DMS53 (cell line): ENCODE results near the gene LRPPRC.
"Not testable (repeated sequence)": the region's sequence is repeated elsewhere in the genome, so short reads cannot be mapped to it uniquely, and the experiment has no call there.

Experiments used
- DNase-seq: peaks from one replicate; lab custom pipeline; 2025; lab: John Stamatoyannopoulos, UW

The LRPPRC gene

DNA sequence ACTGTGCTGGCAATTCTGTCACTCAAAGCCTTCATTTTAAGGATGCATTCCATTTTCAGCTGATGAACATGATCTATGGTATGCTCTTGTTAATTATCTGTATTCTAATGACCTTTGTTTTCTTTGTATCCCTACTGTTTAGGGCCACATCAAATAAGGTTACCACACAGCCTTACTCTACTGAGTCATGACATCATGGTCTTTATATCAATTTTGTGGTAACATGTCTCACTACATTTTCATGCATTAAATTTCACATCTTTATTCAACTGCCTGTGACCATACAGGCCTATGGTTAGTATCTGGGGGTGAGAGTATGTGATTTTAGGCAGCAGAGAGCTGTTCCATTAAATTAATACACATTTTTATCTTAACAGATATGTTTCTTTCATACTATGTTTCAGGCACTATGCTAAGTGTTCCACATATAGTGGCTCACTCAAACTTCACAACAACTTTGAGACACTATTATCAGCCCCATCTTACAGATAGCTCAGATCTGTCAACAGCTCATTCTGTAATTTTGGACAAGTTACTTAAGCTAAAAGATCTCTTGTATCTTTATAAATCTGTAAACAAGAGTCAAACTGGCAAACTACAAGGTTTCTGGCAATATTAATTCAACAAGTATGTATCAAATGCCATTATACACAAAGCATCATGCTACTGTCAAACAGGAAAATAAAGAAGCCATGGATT is 18.0 kb downstream of the LRPPRC start:
- DNase-seq = no peak

- DNase-seq = no peak
Observed at GRCh38 chr2:43960921-43961320, 34.9 kb downstream of the LRPPRC start.

DNA sequence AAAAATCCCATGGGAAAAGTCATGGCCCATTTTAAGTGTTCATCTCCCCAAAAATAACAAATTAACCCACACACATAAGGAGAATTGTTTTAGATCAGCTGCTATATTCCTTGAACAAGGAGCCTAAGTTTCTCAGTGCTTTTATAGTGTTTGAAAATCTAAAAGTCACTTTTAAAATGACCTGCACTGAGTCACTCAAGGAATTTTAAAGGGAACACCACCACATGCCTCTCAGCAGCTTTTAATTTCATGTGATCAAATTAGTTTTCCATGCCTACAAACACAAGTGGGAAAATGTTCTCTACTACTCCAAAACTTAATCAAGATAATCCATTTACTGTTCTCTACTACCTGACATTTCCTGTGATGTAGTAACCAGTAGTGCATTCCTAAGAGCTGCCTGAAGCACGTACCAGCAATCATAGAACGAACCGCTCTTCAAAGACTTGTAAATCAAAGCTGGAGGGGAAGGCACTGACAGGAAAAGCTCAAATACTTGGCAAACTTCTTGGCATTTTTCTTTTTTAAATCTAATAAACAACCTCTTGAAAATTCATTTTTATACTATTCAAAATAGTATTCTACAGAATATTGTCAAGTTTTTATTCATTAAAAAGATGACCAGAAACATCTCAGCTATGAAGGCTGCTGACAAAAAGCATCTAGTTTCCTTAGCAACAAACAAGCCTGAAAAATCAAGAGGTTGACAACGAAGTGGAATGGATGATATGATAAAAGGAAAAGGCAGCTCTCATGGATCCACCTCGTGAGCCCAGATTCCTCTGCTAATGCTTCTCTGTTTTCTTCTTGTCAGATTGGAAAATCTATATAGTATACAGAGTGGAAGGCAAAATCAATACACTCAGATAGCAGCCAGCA is 37.2 kb downstream of the LRPPRC start:
- DNase-seq = no peak

DNA sequence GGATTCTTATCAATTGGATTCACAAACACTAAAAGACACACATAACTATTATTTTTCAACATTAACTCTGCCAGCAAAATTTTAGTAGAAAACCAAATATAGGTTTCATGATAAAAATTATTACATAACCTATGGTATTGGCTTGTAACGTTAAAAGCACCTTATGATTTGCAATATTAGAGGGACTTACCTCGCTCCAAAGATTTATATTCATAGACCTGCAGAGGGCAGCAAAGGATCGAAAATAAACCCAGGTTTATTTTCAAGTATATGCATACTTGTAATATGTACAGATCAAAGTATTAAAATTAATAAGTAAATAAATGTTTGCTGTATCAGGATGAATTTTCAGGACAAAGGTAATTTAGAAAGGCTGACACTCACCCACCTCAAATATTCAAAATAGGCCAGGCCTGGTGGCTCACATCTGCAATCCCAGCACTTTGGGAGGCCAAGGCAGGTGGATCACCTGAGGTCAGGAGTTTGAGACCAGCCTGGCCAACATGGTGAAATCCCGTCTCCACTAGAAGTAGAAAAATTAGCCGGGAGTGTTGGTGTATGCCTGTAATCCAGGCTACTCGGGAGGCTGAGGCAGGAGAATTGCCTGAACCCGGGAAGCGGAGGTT is 45.3 kb downstream of the LRPPRC start:
- DNase-seq = peak; percentile 71

GRCh38 chr2:43948370-43948769 is 47.4 kb downstream of the LRPPRC start:
- DNase-seq = no peak

DNA sequence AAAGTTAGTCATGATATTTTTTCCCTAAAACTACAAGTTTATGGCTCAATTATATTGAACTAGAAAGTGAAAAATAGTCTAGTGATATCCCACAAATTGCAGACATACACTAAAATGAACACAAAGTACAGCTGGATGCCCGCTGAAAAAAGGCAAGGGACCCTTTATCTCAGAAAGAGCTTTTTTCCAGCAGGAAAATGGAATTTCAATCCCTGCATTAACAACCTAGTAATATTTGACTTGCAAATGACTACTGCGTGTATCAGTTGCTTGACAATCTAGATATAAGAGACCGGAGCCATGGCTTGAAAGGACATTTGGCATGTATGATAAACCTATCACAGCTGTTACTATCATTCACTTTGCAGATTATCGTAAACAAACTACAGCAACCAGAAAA is 49.1 kb downstream of the LRPPRC start:
- no peak for DNase-seq

DNA sequence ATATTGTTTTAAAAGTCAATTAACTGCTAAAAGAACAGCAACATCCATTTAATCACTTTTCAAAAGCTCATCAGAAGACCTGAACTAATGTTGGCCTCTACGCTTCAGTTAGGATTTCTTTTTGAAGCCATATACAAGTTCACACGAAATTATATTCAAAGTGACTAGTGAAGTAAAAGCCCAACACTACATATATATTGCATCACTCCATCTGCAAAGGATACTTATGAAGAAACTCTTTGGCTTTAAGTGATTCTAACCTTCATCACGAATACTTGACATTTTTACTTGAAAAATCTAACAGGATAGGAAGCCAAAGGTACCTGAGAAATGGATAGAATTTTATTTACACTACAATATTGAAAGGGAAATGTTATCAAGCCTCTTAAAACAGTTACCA is 50.4 kb downstream of the LRPPRC start:
- DNase-seq = no peak

GRCh38 chr2:43944915-43945314 is 50.9 kb downstream of the LRPPRC start:
- DNase-seq = no peak

DNA sequence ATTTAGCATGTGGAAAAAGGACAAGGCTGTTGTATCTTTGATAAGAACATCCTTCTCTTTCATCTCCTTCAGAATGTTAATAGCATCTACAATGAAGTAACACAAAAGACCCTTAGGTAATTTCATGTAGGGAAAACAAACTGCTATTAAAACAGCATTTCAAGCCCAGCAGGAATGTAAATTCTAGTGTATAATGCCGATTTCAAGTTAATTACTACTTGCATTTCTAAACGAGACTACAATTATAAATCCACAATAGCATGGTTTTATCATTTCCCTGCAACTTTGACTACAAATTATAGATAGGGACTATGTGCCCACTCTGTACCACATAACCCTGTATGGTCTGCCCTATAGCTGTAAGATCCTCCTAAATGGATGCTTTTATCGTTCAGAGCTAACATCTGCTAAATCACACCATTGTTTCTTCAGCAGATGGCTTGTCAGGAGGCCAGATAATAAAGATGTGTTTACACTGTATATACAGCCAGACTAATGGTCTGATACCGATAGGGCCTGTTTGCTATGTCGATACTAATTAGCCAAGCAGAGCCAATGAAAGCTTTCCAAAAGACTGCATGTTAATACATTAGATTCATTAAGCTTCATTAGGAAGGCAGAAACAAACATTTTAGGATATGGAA is 51.9 kb downstream of the LRPPRC start:
- DNase-seq = no peak

- no peak for DNase-seq
Observed at GRCh38 chr2:43943323-43943722, 52.5 kb downstream of the LRPPRC start.

GRCh38 chr2:43942881-43943280 is 52.9 kb downstream of the LRPPRC start:
- no peak for DNase-seq

DNA sequence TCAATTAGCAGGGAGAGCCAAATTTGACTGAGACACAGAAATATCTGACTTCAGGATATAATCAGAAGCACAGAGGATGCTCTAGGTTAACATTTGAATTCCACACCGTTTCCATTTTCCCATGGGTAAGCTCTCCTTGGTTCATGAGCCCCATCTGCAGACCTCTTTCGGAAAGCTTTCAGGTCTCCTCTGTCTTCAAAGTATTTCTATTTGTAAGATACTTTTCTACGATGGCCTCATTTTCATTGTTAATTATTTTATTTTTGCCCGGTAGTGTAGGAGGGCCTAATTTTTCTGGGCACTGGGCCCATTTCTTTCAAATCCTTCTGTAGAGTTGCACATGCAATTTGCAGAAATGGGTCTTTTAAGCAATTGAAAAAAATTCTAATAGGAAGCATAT is 53.8 kb downstream of the LRPPRC start:
- no peak for DNase-seq

- no peak for DNase-seq
Observed at GRCh38 chr2:43941359-43941758, 54.4 kb downstream of the LRPPRC start.

DNA sequence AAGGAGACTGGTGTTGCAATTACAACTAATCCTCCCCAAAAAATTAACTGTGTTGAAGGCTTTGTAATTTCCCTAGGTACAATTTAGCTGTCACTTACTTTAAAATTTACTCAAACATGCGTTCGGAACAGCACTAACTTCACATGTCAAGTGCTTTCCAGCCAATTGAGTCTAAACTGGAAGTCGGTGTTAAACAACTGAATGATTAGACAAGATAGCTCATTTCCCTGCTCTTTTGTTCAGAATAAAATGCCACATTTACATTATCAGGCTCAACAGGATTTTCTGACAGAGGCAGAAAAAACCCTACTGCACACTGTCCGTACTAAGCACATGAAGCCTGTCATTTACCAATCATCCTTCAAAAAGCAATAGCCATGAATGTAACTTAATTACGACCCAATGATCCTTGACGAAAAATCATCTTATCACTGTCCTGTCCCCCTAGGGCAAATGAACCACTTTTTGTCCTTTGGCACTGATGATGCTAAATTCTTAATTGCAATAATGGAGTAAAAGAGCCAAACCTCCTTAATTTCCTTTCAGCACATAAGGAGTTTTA is 56.0 kb downstream of the LRPPRC start:
- DNase-seq = no peak

DNA sequence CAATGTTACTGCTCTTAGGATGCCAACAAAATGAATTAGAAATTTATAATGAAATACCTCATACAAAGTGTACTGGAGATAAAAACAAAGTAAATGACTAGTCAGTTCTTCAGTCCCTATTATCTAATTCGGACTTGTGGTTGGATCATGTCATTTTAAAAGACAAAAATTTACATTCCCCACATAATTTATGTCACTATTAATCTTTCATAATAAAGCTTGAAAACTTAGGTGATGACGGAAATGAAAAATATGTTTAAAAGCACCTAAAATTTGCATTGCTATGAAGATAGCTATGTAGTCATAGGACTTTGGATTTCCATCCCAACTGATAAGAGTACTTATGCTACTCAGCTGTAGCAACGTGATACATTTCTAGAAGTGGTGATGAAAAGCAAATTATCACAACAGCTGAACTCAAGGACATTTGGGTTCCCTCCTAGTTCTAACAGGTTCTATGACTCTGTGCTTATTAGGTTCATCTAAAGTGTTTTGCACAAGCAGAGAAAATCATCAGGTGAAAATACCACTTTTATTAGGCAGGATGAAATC is 58.4 kb downstream of the LRPPRC start:
- no peak for DNase-seq

- DNase-seq = no peak
Observed at GRCh38 chr2:43934567-43934966, 61.2 kb downstream of the LRPPRC start.

DNA sequence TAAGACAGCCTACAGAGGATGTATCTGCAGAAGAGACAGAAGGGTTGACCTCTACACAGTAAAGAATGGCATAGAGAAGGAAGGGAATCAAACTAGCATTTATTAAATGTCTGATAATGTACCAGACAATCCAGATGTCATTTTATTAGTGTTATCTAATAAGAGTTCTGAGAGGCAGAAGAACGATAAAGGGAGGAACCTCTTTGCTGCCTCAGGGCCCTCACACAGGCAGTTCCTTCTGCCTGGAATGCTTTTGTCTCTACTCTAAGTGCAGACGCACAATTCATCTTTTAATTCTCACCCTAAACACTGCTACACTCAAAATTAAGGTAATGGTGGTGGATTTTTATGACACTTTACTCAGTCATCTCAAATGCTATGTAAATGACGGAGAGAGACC is 64.5 kb downstream of the LRPPRC start:
- DNase-seq = no peak

- no peak for DNase-seq
Observed at GRCh38 chr2:43927442-43927841, 68.3 kb downstream of the LRPPRC start.

- no peak for DNase-seq
Observed at GRCh38 chr2:43925431-43925830, 70.4 kb downstream of the LRPPRC start.

DNA sequence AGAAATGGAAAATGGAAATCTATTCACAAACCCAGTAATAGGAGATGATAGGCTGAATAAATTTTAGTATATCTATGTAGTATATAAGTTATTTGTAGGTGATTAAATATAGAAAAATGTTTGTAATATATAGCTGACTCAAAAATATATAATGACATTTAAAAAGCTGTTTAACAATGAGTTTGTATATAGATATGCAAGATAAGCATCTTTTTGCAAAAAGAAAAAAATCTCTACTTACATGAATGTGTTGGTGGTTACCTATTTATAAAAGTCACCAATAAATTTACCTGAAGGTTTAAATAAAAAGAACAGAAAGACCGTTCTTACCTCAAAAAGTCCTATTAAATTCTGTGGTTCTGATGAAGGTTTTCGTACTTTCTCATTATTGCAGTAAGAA is 71.3 kb downstream of the LRPPRC start:
- DNase-seq = no peak

DNA sequence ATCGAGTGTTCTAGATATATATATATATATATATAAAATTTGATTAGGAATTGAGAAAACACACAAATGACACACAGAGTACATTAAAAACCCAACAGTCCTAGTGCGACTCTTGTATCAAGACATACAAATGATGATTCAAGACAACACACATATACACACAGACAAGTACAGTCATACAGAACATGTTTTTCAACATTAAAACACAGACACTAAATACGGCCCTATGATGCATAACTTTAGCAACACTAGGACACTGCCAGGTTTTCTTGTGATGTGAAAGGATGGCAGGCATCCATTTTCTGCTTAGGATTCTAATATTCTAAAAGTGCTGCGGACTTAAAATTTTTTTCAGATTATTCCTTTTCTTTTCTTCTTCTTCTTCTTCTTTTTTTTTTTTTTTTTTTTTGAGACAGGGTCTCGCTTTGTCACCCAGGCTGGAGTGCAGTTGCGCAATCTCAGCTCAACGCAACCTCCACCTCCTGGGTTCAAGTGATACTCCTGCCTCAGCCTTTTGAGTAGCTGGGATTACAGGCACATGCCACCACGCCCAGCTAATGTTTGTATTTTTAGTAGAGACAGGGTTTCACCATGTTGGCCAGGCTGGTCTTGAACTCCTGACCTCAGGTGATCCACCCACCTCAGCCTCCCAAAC is 84.5 kb downstream of the LRPPRC start:
- DNase-seq = not testable (repeated sequence)
